Measurements from ENCODE around the gene TPRA1. TPM values are rescaled to one million over a fixed set of nuclear protein-coding genes. Genes with fewer than 3 reads are reported as not detected.

TPRA1 gene
- total RNA-seq, 1 experiment from 2014 or later: 20.0 TPM

GRCh38 chr3:127545711-127546457, 44.6 kb downstream of the TPRA1 start:
- Mint-ChIP-seq H3K4me1 (peaks cover 12 to 19% of the 10 kb centered on the region in 2 experiments), H3K9me3 (no peaks in the 10 kb centered on the region; a peak in 1 of 5 replicates), H3K36me3 (ENCODE audit: insufficient read depth in 1 of 3, low read depth in 3 of 3) (no peaks in the 10 kb centered on the region), H3K27ac (no peak overlapping the region), H3K4me3 (0 out of 5 replicates have a peak overlapping the region, but pooled peaks of 1 of the 2 experiments have one; percentile 79), H3K27me3 (ENCODE audit: low read depth) (peaks cover 25% of the 10 kb centered on the region)
- no CpG with 5 or more reads among the region's 14 CpGs for WGBS (ENCODE audit: extremely low coverage, insufficient read length, low lambda C conversion rate)
- Histone ChIP-seq H3T11ph (ENCODE audit: low read length) (no peak overlapping the region), H2BK5ac (ENCODE audit: insufficient read length, low read length) (no peak overlapping the region), H3K4me1 (ENCODE audit: insufficient read depth, low read length) (no peaks in the 10 kb centered on the region), H3K9me3 (ENCODE audit: control insufficient read depth, low read depth, low read length) (no peaks in the 10 kb centered on the region), H3K27ac (ENCODE audit: insufficient read length, low read depth, low read length) (no peak overlapping the region), H4K20me1 (ENCODE audit: control insufficient read depth, insufficient read depth, insufficient read length) (no peaks in the 10 kb centered on the region), H3K4me2 (ENCODE audit: insufficient read depth, insufficient read length, low read length) (no peak overlapping the region), H4K8ac (replicated peaks; ENCODE audit: insufficient read length, low read depth, low read length) (no peak overlapping the region), H3K79me1 (ENCODE audit: insufficient read depth, low read depth, low read length, poor library complexity, severe bottlenecking) (no peaks in the 10 kb centered on the region), H3K23me2 (ENCODE audit: insufficient read length, low read depth, low read length, poor library complexity, severe bottlenecking) (peaks cover 6% of the 10 kb centered on the region), H2AFZ (ENCODE audit: low read length) (no peak overlapping the region), H4K5ac (ENCODE audit: insufficient read length, low read depth, low read length) (no peak overlapping the region), H2BK12ac (ENCODE audit: insufficient read length, low read depth, low read length) (no peak overlapping the region), H3K4ac (ENCODE audit: low read depth, low read length) (no peak overlapping the region), H3K18ac (ENCODE audit: insufficient read length, low read depth, low read length) (no peak overlapping the region), H3K23ac (ENCODE audit: insufficient read length, low read depth, low read length) (no peak overlapping the region), H2BK15ac (ENCODE audit: low read depth, low read length) (no peak overlapping the region), H2AK5ac (ENCODE audit: insufficient read length, low read length) (no peak overlapping the region), H3K79me2 (ENCODE audit: insufficient read depth, low read length) (no peaks in the 10 kb centered on the region), H2BK120ac (ENCODE audit: low read depth, low read length, poor library complexity, severe bottlenecking) (no peak overlapping the region), H3K9ac (ENCODE audit: extremely low read depth, insufficient read length, low read length) (no peak overlapping the region), H3K27me3 (ENCODE audit: insufficient read depth, low read length) (no peaks in the 10 kb centered on the region), H4K91ac (ENCODE audit: insufficient read length, low read depth, low read length) (no peak overlapping the region), H3K56ac (ENCODE audit: insufficient read length, low read depth, low read length) (no peak overlapping the region), H3K14ac (ENCODE audit: insufficient read depth, low read length) (no peak overlapping the region), H2BK20ac (ENCODE audit: low read depth, low read length, poor library complexity, severe bottlenecking) (no peak overlapping the region)
- DNase-seq: no peak
- TF ChIP-seq CTCF (conservative IDR thresholded peaks at IDR 0.05): no peak

Measured in H9 (cell line).